GM21390 (cell line): ENCODE data around the gene RPSA.
"Not testable (repeated sequence)": the region's sequence is repeated elsewhere in the genome, so short reads cannot be mapped to it uniquely, and the experiment has no call there.

ENCODE experiments used
- ATAC-seq: cut with Tn5 transposase; IDR thresholded peaks from one replicate; pipeline ENCODE4 v1.9.1; 2021; ENCODE audit not compliant: unreplicated experiment

RPSA gene

DNA sequence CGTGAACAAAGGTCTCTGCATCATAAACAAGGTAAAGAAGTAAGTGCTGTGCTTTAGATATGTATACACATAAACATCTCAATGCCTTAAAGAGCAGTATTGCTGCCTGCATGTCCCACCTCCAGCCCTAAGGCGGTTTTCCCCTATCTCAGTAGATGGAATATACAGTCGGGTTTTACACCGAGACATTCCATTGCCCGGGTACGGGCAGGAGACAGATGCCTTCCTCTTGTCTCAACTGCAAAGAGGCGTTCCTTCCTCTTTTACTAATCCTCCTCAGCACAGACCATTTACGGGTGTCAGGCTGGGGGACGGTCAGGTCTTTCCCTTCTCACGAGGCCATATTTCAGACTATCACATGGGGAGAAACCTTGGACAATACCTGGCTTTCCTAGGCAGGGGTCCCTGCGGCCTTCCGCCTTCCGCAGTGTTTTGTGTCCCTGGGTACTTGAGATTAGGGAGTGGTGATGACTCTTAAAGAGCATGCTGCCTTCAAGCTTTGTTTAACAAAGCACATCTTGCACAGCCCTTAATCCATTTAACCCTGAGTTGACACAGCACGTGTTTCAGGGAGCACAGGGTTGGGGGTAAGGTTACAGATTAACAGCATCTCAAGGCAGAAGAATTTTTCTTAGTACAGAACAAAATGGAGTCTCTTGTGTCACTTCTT, 12.2 kb downstream of the RPSA start:
- ATAC-seq, result not testable (repeated sequence)

DNA sequence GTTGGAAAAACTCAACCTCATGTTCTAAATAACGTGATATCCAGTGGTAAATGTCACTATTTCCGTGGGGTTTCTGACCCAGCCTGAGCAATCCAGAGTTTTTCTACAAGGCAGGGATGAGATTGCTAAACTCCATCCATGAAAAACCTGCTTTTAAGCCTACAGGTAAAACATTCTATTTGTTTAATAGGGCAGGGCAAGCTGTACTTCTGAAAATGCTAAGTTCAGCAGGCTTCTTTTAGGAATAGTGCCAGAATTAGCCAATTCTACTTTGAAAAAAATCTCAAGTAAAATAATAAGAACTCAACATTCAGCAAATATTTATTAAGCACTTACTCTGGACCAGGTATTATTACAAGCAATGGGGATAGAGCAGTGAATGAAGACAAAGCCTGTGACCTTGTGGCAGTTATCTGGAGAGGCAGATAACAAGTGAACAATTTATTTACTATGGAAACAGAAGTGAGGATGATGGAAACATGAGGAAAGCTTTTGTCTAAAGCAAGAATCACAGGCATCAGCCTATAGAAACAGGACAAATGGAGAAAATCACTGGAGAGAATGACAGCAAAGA, 13.3 kb downstream of the RPSA start:
- no peak for ATAC-seq

DNA sequence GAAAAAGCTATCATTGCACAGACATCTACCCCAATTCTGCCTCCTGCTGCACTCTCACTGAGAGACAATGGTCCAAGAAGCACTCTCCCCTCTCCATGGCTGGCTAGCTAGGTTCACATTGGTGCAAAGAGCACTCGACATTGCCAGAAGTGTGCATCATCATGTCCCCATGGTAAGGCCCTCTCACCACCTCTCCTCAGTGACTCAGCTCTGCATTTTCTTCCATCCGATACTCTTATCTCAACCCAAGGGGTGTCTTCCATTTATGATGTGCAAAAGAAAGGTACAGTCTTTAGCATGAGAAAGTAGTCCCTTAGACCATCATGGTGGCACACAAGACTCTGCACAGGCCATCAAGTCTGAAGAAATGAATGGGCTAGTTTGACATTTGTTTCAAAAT, 14.0 kb downstream of the RPSA start:
- ATAC-seq, result no peak

DNA sequence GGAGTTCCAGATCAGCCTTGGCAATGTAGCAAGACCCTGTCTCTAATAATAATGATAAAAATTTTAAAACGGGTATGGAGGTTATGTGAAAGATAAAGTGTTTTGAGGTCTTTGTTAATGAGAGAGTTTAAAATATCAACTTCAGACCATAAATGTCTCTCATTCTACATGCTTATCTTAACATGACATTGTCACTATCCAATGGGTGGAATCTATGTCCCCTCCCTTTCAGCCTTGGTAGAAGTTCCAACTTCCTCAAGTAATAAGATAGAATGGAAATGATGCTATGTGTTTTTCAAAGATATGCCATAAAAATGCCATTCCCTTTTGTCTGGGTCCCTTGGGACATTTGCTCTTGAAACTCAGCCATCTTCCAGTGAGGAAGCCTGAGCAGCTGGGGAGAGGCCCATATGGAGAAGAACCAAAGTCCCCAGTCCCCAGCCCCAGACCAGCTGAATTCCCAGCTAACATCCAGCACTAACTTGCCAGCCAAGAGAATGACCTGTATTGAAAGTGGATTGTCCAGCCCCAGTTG, 17.0 kb downstream of the RPSA start:
- no peak for ATAC-seq

DNA sequence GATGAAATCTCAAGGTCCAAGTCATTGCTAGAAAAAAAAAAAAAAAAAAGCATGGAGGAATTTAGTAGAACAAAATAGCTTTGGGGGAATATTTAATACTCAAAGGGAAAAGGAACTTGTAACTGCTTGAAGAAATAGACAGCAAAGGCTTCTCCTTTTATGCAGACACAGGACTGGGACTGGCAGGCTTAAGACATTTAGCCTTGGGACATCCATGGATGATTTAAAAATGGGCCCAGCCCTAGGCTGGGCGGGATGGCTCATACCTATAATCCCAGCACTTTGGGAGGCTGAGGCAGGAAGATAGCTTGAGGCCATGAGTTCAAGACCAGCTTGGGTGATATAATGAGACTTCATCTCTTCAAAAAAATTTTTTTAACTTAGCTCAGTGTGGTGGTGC, 19.8 kb downstream of the RPSA start:
- no peak for ATAC-seq

DNA sequence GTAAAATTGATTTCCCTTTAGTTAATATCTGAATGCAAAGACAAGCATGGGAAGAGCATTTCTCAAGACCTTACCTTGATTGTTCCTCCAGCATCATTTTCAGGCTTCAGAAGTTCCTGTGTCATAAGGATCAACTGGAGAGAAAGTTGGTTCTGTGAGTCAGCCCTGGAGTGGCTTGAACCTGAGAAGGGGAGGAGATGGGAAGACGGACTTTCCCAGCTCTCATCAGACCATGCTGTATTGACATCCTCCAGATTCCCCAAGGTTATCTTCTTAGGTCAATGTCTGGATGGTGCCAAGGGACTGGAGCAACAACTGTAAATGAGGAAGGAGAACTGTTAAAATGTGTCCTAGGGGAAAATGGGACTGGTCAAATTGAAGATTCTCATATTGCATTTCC, 21.0 kb downstream of the RPSA start:
- ATAC-seq, result no peak

DNA sequence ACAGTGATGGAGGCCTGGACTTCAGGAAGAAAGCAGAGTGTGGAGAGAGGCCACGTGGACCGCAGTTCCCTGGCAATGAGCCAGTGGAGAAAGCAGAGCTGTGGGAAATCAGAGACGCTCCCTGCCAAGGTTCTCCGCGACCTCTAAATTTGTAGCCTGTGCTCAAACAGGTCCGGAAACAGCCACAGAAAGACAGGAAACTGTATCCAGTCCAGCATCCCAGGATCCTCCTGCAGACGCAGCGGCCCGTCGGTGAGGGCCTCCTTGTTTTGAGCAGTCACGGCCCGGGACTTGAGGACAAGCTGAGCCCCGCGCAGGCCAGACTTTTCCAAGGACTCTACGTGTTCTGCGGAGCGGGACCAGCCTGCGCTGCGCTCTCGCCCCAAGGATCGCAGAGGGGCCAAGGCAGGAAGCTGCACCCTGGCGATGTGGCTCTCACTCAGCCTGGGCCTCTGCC, 22.3 kb downstream of the RPSA start:
- no peak for ATAC-seq

DNA sequence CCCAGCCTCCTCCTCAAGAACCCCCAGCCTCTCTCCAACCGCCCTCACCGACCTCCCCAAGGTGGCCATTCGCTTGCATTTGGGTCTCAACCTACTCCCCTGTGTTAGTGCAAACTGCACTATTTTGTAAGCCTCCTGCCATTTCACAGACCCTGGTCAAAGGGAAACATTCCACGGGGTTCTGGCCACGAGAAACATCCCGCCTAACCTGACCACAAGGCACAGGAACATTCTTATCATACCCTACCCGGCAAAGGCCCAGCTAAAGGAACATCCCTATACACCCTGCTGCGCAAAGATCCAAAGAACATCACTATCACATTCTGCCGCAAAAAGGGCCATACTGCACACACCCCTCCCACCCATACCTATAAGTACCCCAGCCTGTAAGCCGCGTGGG, 22.9 kb downstream of the RPSA start:
- ATAC-seq, result no peak

DNA sequence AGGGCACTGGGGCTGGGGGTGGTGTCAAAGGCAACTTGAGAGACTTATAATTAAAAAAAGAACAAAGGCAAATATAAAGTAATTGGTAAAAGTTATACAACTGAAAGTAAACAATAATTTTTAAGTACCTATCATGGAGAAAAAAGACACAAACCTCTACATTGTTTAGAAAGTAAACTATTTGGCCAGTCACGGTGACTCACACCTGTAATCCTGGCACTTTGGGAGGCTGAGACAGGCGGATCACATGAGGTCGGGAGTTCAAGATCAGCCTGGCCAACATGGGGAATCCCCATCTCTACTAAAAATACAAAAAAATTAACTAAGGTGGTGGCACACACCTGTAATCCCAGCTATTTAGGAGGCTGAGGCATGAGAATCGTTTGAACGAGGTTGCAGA, 25.8 kb downstream of the RPSA start:
- no peak for ATAC-seq

DNA sequence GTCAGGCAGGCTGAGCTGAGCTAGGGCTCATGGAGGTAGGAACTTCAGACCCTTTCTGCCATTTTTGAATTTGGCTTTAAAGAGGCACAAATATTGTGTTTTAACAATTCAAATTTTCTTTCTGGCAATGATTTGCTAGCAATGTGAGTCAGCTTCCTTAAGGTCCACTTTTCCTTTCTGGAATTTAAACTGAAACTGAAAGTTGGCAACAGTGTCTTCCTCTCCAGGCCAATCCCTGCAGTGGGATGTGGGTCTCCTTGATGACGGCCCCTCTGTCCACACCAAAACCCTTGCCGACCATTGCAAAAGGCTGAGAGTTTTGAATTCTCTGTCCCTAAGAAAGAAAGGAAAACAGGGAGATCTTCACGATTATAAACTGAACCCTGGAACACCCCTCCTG, 27.1 kb downstream of the RPSA start:
- no peak for ATAC-seq

DNA sequence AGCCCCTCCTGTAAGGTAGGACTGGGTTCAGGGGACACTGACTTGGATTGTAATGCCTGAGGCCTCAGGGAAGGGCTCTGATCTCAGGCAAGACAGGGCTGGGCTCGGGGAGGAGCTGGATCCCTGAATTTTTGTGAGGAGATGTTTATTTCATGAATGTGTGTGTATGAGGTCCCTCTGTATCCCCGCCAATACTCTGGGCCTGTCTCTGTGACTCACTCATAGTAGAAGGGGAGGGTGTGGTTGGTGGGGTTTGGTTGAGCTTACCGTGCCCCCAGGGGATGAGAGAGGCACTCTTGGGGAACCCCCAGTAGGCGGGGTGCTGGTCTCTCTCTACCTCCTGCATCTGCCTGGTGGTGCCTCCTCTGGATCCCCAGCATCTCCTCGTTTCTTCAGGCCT, 28.1 kb downstream of the RPSA start:
- ATAC-seq, result no peak

DNA sequence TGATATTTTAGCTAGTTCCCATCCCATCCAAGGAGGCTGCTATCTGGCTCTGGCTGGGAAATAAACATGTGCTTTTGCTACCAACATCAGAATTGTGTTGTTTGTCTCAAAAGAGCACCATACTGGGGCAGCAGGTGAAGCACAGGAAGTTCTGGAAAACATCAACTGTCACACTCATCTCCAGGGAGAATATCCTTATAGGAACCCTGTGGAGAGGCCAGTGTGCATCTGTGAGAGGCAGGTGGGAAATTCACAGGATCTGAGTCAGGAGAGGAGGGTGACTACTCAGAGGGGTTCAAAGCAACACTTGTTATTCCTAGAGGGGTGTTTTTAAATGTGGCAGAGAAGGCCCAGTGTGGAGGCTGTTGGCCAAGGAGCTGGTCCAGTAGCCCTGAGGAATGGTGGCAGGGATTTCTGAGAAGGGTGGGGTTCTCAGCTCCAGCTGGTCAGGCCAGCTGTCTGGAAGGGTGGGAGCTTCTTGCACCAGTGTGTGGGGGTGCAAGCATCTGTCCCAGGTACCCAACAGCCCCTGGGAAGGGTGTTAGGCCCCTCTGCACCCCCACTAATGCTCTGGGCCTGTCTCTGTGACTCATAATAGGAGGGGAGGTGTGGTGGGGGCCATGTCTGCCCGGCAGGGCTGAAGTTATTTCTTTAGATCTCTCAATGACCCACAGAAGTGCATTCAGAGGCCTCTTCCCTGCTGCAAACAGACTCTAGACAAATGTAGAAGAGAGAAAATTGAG, 28.7 kb downstream of the RPSA start:
- ATAC-seq, result no peak

DNA sequence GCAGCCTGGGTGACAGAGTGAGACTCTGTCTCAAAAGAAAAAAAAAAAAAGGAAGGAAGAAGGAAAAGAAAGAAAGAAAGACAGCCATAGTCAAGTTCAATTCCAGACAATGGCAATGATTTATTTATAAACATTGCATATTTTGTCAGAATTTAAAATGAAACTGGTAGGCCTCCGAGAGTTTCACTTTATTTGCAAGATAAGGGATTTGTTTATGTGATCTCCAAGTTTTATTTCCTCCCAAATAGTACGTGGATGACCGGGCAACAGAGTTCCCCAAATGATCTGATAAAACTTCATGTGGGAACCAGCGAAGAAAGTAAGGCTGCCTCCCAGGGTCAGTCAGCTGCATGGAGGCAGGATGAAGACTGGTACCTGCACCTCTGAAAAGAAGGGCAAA, 32.4 kb downstream of the RPSA start:
- ATAC-seq, result no peak

DNA sequence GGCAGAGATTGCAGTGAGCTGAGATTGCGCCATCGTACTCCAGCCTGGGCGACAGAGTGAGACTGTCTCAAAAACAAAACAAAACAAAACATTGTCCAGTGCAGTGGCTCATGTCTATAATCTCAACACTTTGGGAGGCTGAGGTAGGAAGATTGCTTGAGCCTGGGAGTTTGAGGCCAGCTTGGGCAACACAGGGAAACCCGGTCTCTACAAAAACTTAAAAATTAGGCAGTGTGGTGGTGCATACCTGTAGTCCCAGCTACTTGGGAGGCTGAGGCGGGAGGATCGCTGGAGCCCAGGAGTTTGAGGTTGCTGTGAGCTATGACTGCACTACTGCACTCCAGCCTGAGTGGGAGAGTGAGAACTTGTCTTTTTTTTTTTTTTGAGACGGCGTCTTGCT, 33.8 kb downstream of the RPSA start:
- no peak for ATAC-seq

DNA sequence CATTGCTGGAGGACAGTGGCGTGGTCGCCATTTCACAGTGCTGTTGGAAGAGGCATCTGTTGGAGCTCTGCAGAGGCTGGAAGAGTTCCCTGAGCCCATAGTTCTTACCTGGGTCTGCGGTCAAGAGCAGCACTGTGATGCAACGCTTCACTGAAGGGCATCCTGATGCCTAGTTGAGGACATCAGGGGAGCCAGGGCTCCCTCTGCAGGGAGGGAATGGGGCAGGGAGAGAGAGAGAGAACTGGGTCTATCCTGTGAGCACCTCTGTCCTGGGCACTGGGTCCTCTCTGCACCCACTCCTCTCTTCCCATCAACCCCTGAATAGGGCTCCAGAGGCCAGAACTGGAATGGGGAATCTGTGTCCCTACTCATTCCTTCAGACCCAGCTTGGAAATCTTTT, 37.0 kb downstream of the RPSA start:
- ATAC-seq, result no peak

DNA sequence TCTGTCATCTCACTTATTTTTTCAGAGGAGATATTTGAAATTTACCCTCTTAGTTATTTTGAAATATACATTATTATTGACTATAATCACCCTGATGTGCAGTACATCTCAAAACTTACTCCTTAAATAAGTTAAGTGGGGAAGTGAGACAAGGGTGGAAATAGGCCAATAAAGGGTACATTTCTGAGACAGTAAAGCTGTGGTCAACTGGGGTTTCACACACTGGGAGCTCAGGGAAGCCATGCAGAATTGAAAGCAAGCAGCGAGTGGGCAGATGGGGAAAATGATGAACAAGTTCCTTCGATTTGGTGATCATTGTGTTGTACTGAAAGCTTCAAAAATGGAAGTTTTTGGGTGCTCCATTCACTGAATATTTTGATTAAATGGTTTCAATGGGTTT, 39.4 kb downstream of the RPSA start:
- no peak for ATAC-seq

DNA sequence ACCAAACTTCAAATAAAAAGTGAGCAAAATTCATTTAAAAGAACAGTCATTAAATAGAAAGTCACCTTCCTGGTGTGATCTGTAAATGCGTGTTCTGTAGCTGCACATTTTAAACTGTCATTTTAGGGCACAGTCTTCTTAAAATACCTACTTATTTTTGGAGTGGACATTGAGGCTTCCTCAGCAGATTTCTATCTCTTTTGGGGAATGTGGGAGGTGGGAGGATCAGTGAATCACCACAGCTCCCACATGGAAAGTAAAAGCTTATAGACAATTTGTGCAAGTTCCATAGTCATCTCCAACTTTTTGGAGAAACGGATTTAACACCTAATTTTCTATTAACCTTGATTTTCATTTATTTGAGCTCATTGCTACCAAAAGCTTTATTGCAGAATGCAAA, 39.9 kb downstream of the RPSA start:
- ATAC-seq, result no peak

DNA sequence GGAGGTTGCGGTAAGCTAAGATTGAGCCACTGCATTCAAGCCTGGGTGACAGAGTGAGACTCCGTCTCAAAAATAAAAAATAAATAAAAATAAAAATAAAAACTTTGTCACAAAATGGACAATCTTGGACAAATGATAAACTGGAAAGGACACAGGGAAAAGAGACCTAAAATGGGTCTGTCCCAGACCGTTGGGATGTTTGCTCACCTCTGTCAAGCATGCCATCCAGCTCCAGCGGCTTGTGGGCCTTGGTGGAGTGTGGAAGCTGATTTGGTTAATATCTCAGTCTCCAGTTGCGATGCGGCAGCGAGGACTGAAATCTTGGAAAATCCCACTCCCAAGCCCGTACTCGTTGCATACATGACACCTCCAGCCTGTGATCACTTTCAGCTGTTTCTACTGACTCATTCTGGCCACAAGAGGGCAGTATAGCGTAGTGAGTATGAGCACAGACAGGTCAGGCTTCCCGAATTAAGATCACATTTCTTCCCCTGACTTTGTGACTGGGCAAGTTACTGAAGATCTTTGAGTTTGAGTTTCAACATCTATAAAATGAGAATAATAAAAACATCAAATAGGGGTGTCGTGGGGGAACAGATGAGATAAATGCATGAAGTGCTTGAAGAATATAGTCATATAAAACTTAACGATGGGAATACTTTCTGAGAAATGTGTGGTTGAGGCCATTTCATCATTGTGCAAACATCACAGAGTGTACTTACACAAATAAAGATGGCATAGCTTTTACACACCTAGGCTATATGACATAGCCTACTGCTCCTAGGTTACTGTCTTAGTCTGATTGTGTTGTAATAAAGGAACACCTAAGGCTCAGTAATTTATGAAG, 41.3 kb downstream of the RPSA start:
- ATAC-seq, result peak; percentile 83

DNA sequence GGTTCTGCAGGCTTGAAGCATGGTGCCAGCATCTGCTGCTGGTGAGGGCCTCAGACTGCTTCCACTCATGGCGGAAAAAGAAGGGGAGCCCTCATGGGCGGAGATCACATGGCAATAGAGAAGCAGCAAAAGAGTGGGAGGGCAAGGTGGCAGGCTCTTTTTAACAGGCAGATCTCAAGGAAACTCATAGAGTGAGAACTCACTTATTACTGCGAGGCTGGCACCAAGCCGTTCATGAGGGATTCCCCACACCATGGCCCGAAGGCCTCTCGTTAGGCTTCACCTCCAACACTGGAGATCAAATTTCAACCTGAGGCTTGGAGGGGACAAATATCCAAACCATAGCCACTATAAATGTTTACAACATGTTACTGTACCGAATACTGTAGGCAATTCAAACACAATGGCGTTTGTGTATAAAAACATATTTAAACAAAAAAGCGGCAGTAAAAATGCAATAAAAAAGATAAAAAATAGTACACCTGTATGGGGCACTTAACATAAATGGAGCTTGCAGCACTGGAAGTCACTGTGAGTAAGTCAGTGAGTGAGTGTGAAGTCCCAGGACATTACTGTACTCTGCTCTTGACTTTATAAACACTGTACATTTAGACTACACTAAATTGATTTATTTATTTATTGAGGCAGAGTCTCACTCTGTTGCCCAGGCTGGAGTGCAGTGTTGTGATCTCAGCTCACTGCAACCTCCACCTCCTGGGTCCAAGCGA, 42.1 kb downstream of the RPSA start:
- ATAC-seq, result no peak

DNA sequence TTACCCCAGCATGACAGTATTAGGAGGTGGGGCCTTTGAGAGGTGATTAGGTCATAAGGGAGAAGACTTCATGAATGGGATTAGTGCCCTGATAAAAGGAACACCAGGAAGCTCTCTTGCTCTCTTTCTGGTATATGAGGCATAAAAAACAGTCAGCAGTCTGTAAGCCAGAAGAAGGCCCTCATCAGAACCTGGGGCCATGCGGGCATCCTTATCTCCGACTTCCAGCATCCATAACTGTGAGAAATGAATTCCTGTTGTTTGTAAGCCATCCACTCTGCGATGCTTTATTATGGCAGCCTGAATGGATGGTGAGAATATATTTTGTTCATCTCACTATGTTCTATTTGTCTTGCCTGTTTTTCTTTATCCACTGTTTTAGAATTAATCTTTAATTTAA, 43.3 kb downstream of the RPSA start:
- ATAC-seq, result no peak

DNA sequence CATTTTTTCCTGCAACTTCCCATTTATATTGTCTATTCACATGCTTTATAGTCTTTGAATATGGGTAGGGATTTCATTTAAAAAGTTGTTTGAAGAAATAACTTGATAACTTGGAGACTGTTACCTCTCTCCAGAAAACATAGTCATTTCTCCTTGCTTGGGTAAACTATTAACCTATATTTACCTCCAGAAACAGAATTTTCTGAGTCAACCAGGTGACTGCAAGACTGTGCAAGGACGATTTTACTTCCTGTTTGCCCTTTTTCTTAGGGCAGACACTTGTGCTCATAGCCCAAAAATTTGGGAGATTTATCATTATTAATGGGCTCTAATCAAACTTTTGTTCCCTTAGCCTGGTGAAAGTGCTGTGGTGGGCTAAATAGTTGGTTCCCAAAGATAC, 46.6 kb downstream of the RPSA start:
- ATAC-seq, result no peak
